A549 (cell line): ENCODE measurements around the gene CYP4X1.

ENCODE experiments used
- HOXA7 ChIP-seq: fragments of 250-450 bp; sonication (Bioruptor Pico); IDR thresholded peaks from 2 replicates; pipeline ENCODE4 v1.5.0; 2020; ENCODE audit warnings: mild to moderate bottlenecking, moderate library complexity
- POLR2AphosphoS2 ChIP-seq: conservative IDR thresholded peaks from 2 replicates; pipeline ENCODE4 v1.6.1; 2012; ENCODE audit warnings: low read length, improper control_type of control experiment, inconsistent platforms

DNA sequence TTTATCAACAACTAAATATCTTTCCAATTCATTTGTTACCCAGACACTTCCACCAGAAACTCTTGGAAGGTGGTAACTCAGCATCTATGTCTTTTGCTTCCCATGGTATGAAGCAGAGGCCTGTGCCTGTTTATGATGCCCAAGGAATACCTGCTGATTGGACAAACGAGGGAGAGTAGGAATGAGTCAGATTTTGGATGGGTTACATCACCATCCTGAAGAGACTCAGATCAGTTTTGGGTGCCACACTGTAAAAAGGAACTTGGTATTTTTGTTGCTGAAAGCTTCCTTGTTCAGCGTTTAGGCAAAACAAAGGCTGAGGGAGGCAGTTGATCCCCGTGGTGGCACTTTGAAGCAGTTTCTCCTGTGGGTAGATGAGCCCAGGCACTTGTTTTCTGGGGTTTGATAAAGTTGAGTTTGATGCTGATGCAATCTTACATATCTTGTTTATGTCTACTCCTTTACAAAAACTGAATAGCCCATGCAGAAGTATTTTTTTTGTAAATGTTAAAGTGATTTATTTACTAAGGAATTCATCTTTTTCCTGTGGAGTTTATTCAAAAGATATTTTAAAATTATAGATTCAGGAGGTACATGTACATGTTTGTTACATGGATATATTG is 26.7 kb upstream of the CYP4X1 start:
- TF ChIP-seq POLR2AphosphoS2 (no peak), HOXA7 (CRISPR knock-in tag) (no peak)
